OCI-LY3 (cell line): ENCODE data around the gene ACAD10.

ENCODE experiments used
- H2AFZ ChIP-seq: fragments of 200-600, 300-600 bp; shearing (Covaris generic); 2 replicates; pipeline ENCODE4 v1.6.0; 2014; ENCODE audit warnings: antibody characterized with exemption, low read depth, low read length
- H3K27ac ChIP-seq: fragments of 200-600, 300-600 bp; sonication (generic); 2 replicates; pipeline ENCODE4 v1.5.1; 2014; ENCODE audit warnings: mild to moderate bottlenecking, low read length, moderate library complexity, mixed read lengths
- H3K27me3 ChIP-seq: fragments of 200-600, 300-600 bp; sonication (generic); 2 replicates; pipeline ENCODE4 v1.6.1; 2014; ENCODE audit warnings: low read depth, low read length, mixed read lengths
- H3K36me3 ChIP-seq: fragments of 200-600, 300-600 bp; sonication (generic); replicated peaks from 2 replicates; pipeline ENCODE3; 2014; ENCODE audit warnings: low read depth, low read length, mixed read lengths
- H3K4me1 ChIP-seq: fragments of 300-600, 200-600 bp; sonication (generic); 2 replicates; pipeline ENCODE4 v1.6.1; 2014; ENCODE audit warnings: low read length, mixed read lengths
- H3K4me2 ChIP-seq: fragments of 200-600, 300-600 bp; sonication (generic); 2 replicates; pipeline ENCODE4 v1.6.1; 2014; ENCODE audit warnings: low read length, mixed read lengths
- H3K4me3 ChIP-seq: fragments of 300-600, 200-600 bp; sonication (generic); 2 replicates; pipeline ENCODE4 v1.5.1; 2014; ENCODE audit warnings: antibody characterized with exemption, mild to moderate bottlenecking, low read length, moderate library complexity
- H3K79me2 ChIP-seq: fragments of 300-600, 200-600 bp; shearing (Covaris generic); 2 replicates; pipeline ENCODE4 v1.6.1; 2014; ENCODE audit warnings: mild to moderate bottlenecking, low read length, mixed read lengths
- H3K9ac ChIP-seq: fragments of 300-600, 200-600 bp; shearing (Covaris generic); 2 replicates; pipeline ENCODE4 v1.6.0; 2014; ENCODE audit warnings: mild to moderate bottlenecking, low read length, moderate library complexity
- H3K9me3 ChIP-seq: fragments of 200-600, 300-600 bp; shearing (Covaris generic); 2 replicates; pipeline ENCODE4 v1.6.1; 2014; ENCODE audit warnings: low read length, mixed read lengths; ENCODE audit not compliant: insufficient read depth
- H4K20me1 ChIP-seq: fragments of 200-600, 300-600 bp; sonication (generic); 2 replicates; pipeline ENCODE4 v1.6.1; 2016; ENCODE audit warnings: low read length, mixed read lengths; ENCODE audit not compliant: insufficient read depth
- CTCF ChIP-seq: fragments of 200-600, 300-600 bp; sonication (generic); IDR thresholded peaks from 2 replicates; pipeline ENCODE4 v1.5.1; 2014; ENCODE audit warnings: antibody characterized with exemption, low read length, low read depth
- EZH2phosphoT487 ChIP-seq: fragments of 200-600 bp; shearing (Covaris generic); IDR thresholded peaks from 2 replicates; pipeline ENCODE4 v1.6.1; 2018; ENCODE audit warnings: antibody characterized with exemption, mixed run types, low read depth

Gene ACAD10

GRCh38 chr12:111791507-111791906 lies 105.7 kb downstream of the ACAD10 start:
- H3K27ac ChIP-seq, result no peak overlapping the region
- H3K4me2 ChIP-seq, result no peak overlapping the region
- H3K36me3 ChIP-seq, result peaks cover 10% of the 10 kb centered on the region
- H3K79me2 ChIP-seq, result no peaks in the 10 kb centered on the region
- no peaks in the 10 kb centered on the region for H4K20me1 ChIP-seq
- TF ChIP-seq EZH2phosphoT487 (no peak), CTCF (no peak)
- H3K9ac ChIP-seq, result no peak overlapping the region
- H3K4me3 ChIP-seq, result no peak overlapping the region
- H3K9me3 ChIP-seq, result no peaks in the 10 kb centered on the region
- H3K27me3 ChIP-seq, result no peaks in the 10 kb centered on the region
- no peak overlapping the region for H2AFZ ChIP-seq
- no peaks in the 10 kb centered on the region for H3K4me1 ChIP-seq

DNA sequence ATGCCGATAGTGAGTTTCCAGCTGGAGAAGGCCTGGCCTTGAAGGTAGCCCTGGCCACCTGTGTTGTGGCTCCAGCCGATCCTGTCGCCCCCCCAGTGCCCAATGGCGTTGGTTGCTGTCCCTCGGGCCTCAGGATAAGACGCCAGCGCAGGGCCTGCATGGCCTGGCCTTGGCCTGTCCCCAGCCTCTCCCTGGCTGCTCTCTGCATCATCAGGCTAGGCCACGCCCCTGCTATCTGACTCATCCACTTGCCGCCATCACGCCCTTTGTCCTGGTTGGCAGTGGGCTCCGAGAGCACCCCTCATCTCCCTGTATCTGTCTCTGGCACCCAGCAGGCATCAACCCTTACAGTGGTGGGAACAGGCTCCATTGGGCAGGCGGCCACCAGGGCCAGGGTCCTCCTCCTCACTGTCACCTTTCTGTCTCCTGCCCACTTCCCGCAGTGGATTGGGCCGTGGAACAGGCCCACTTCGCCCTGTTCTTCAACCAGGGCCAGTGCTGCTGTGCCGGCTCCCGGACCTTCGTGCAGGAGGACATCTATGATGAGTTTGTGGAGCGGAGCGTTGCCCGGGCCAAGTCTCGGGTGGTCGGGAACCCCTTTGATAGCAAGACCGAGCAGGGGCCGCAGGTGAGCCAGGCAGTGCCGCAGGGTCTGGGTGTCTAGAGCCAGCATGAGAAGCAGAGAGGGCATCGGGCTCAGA lies 106.5 kb downstream of the ACAD10 start:
- Histone ChIP-seq H3K27ac (no peak overlapping the region), H3K4me1 (no peaks in the 10 kb centered on the region), H3K79me2 (no peaks in the 10 kb centered on the region), H3K9me3 (no peaks in the 10 kb centered on the region), H4K20me1 (no peaks in the 10 kb centered on the region), H3K4me2 (no peak overlapping the region), H3K4me3 (no peak overlapping the region), H3K36me3 (peaks cover 10% of the 10 kb centered on the region), H3K27me3 (no peaks in the 10 kb centered on the region), H3K9ac (no peak overlapping the region), H2AFZ (no peak overlapping the region)
- no peak for TF ChIP-seq EZH2phosphoT487
- TF ChIP-seq CTCF, result no peak

DNA sequence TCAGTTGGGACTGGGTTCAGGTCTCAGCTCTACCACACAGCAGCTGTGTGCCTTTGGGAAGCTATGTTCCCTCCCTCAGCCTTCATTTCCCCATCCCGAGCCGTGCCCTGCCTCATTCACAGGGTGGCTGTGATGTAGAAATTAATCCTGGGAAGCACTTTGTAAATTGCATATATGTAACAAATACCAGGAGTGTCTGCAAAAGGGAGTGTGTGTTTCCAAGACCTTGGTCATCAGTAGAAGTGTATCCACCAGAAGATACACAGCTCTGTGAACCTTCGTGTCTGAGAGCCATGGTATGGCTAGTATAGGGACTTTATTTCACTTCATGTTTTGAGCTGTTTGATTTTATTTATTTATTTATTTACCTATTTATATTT lies 107.0 kb downstream of the ACAD10 start:
- Histone ChIP-seq H3K9me3 (no peaks in the 10 kb centered on the region), H3K27ac (no peak overlapping the region), H3K9ac (no peak overlapping the region), H4K20me1 (no peaks in the 10 kb centered on the region), H2AFZ (no peak overlapping the region), H3K27me3 (no peaks in the 10 kb centered on the region), H3K79me2 (no peaks in the 10 kb centered on the region), H3K4me1 (no peaks in the 10 kb centered on the region), H3K4me2 (no peak overlapping the region), H3K36me3 (peaks cover 10% of the 10 kb centered on the region), H3K4me3 (no peak overlapping the region)
- TF ChIP-seq EZH2phosphoT487 (no peak), CTCF (no peak)

GRCh38 chr12:111798182-111798581 lies 112.3 kb downstream of the ACAD10 start:
- Histone ChIP-seq H3K9ac (no peak overlapping the region), H3K9me3 (no peaks in the 10 kb centered on the region), H3K4me2 (no peak overlapping the region), H3K79me2 (no peaks in the 10 kb centered on the region), H3K27ac (no peak overlapping the region), H3K4me3 (no peak overlapping the region), H3K36me3 (peaks cover 24% of the 10 kb centered on the region), H4K20me1 (no peaks in the 10 kb centered on the region), H3K4me1 (no peaks in the 10 kb centered on the region), H3K27me3 (no peaks in the 10 kb centered on the region), H2AFZ (no peak overlapping the region)
- no peak for TF ChIP-seq EZH2phosphoT487
- no peak for TF ChIP-seq CTCF
